Astrocyte (in vitro differentiated cells and primary cell): ENCODE data around the gene MAP3K20. TPM values are rescaled to one million over a fixed set of nuclear protein-coding genes. Genes with fewer than 3 reads are reported as not detected.
"Not testable (repeated sequence)": the region's sequence is repeated elsewhere in the genome, so short reads cannot be mapped to it uniquely, and the experiment has no call there.

Source experiments
- DNase-seq: peaks from one replicate; pipeline ENCODE4 v3.0.0-alpha.2; 2010; ENCODE audit warnings: low read depth
- FAIRE-seq: peaks from 2 replicates; lab custom pipeline; 2011; peaks lifted over from hg19 to GRCh38; lab: Jason Lieb, UNC
- H2AFZ ChIP-seq: 2 replicates; pipeline ENCODE4 v1.6.0; 2012; ENCODE audit warnings: low read depth, low read length, inconsistent platforms
- H3K27ac ChIP-seq: 2 replicates; pipeline ENCODE4 v1.5.1; 2011; ENCODE audit warnings: low read depth, low read length, inconsistent platforms
- H3K27me3 ChIP-seq: 2 replicates; pipeline ENCODE4 v1.6.0; 2011; ENCODE audit warnings: low read length, inconsistent platforms; ENCODE audit not compliant: insufficient read depth
- H3K36me3 ChIP-seq: 2 replicates; pipeline ENCODE4 v1.5.1; 2011; ENCODE audit warnings: low read length, inconsistent platforms; ENCODE audit not compliant: insufficient read depth
- H3K4me1 ChIP-seq: 2 replicates; pipeline ENCODE4 v1.5.1; 2011; ENCODE audit warnings: low read length, inconsistent platforms; ENCODE audit not compliant: insufficient read depth
- H3K4me2 ChIP-seq: 2 replicates; pipeline ENCODE4 v1.6.0; 2012; ENCODE audit warnings: low read length, inconsistent platforms
- H3K4me3 ChIP-seq: 2 replicates; pipeline ENCODE4 v1.5.1; 2011; ENCODE audit warnings: low read depth, mild to moderate bottlenecking, low read length, inconsistent platforms; ENCODE audit not compliant: insufficient read depth
- H3K79me2 ChIP-seq: 2 replicates; pipeline ENCODE4 v1.6.0; 2012; ENCODE audit warnings: mild to moderate bottlenecking, low read length, inconsistent platforms; ENCODE audit not compliant: insufficient read depth
- H3K9ac ChIP-seq: 2 replicates; pipeline ENCODE4 v1.6.0; 2012; ENCODE audit warnings: mild to moderate bottlenecking, low read length, inconsistent platforms
- H3K9me3 ChIP-seq: 2 replicates; pipeline ENCODE4 v1.5.1; 2012; ENCODE audit warnings: low read depth, mild to moderate bottlenecking, low read length, inconsistent platforms; ENCODE audit not compliant: insufficient read depth
- H4K20me1 ChIP-seq: 2 replicates; pipeline ENCODE4 v1.6.0; 2012; ENCODE audit warnings: low read length, inconsistent platforms; ENCODE audit not compliant: insufficient read depth
- H3K27ac Mint-ChIP-seq: one replicate; pipeline ENCODE4 v1.8.0; 2021; ENCODE audit warnings: mild to moderate bottlenecking, mixed read lengths; ENCODE audit not compliant: unreplicated experiment
- H3K27me3 Mint-ChIP-seq: one replicate; pipeline ENCODE4 v1.8.0; 2021; ENCODE audit warnings: low read depth, mixed read lengths; ENCODE audit not compliant: unreplicated experiment
- H3K36me3 Mint-ChIP-seq: one replicate; pipeline ENCODE4 v1.8.0; 2021; ENCODE audit warnings: low read depth, mixed read lengths; ENCODE audit not compliant: unreplicated experiment
- H3K4me1 Mint-ChIP-seq: one replicate; pipeline ENCODE4 v1.8.0; 2021; ENCODE audit warnings: low read depth, mixed read lengths; ENCODE audit not compliant: unreplicated experiment
- H3K4me3 Mint-ChIP-seq: one replicate; pipeline ENCODE4 v1.8.0; 2021; ENCODE audit warnings: mild to moderate bottlenecking, moderate library complexity, mixed read lengths; ENCODE audit not compliant: unreplicated experiment
- H3K9me3 Mint-ChIP-seq: one replicate; pipeline ENCODE4 v1.8.0; 2021; ENCODE audit warnings: mild to moderate bottlenecking, mixed read lengths; ENCODE audit not compliant: unreplicated experiment
- CTCF ChIP-seq: IDR thresholded peaks from 2 replicates; pipeline ENCODE4 v1.5.1; 2011; ENCODE audit warnings: low read depth, mild to moderate bottlenecking, inconsistent platforms, low read length, moderate library complexity; ENCODE audit not compliant: insufficient read depth
- EZH2 ChIP-seq: IDR thresholded peaks from 2 replicates; pipeline ENCODE4 v1.6.1; 2012; ENCODE audit warnings: mild to moderate bottlenecking, low read length, inconsistent platforms; ENCODE audit not compliant: insufficient read depth
- total RNA-seq: library from RNA; stranded (reverse); gene quantifications from 2 replicates; pipeline ENCODE4 v1.2.1, GENCODE V29; 2021

The MAP3K20 gene
- total RNA-seq, 1 donor from 2014 or later = 42.4 TPM

GRCh38 chr2:173161507-173161906 lies 85.9 kb downstream of the MAP3K20 start:
- Mint-ChIP-seq H3K9me3 (peaks cover 2% of the 10 kb centered on the region), H3K27me3 (no peaks in the 10 kb centered on the region), H3K27ac (no peak overlapping the region), H3K4me3 (no peak overlapping the region), H3K4me1 (peaks cover 19% of the 10 kb centered on the region), H3K36me3 (peaks cover 9% of the 10 kb centered on the region)
- Histone ChIP-seq H3K4me2 (no peak overlapping the region), H3K27ac (no peak overlapping the region), H3K9ac (no peak overlapping the region), H2AFZ (no peak overlapping the region), H3K4me1 (peaks cover 16% of the 10 kb centered on the region), H4K20me1 (no peaks in the 10 kb centered on the region), H3K36me3 (no peaks in the 10 kb centered on the region), H3K4me3 (no peak overlapping the region), H3K79me2 (peaks cover 28% of the 10 kb centered on the region), H3K27me3 (no peaks in the 10 kb centered on the region), H3K9me3 (no peaks in the 10 kb centered on the region)
- TF ChIP-seq EZH2 (no peak), CTCF (no peak)
- FAIRE-seq = no peak
- DNase-seq = no peak

GRCh38 chr2:173163357-173163756 lies 87.7 kb downstream of the MAP3K20 start:
- H3K4me1 Mint-ChIP-seq = peaks cover 19% of the 10 kb centered on the region
- not testable (repeated sequence) for H3K27ac Mint-ChIP-seq, H3K9me3 Mint-ChIP-seq

GRCh38 chr2:173164396-173164795 lies 88.8 kb downstream of the MAP3K20 start:
- Histone ChIP-seq H3K9me3 (no peaks in the 10 kb centered on the region), H4K20me1 (no peaks in the 10 kb centered on the region), H3K27me3 (no peaks in the 10 kb centered on the region), H3K27ac (no peak overlapping the region), H3K4me3 (no peak overlapping the region), H3K79me2 (peaks cover 17% of the 10 kb centered on the region), H3K4me2 (no peak overlapping the region), H2AFZ (no peak overlapping the region), H3K9ac (no peak overlapping the region), H3K4me1 (peaks cover 16% of the 10 kb centered on the region), H3K36me3 (no peaks in the 10 kb centered on the region)
- H3K4me3 Mint-ChIP-seq = no peak overlapping the region
- no peak for FAIRE-seq
- H3K27ac Mint-ChIP-seq = no peak overlapping the region
- peaks cover 2% of the 10 kb centered on the region for H3K9me3 Mint-ChIP-seq
- H3K4me1 Mint-ChIP-seq = peaks cover 19% of the 10 kb centered on the region
- TF ChIP-seq EZH2 (no peak), CTCF (no peak)
- H3K36me3 Mint-ChIP-seq = peaks cover 6% of the 10 kb centered on the region
- H3K27me3 Mint-ChIP-seq = no peaks in the 10 kb centered on the region
- no peak for DNase-seq

More at GRCh38 chr2:173163357-173163756, 87.7 kb downstream of the MAP3K20 start:
- H3K36me3 Mint-ChIP-seq, H3K27ac ChIP-seq, H3K9ac ChIP-seq, H3K4me3 ChIP-seq, H3K9me3 ChIP-seq, H4K20me1 ChIP-seq, H3K36me3 ChIP-seq, H3K27me3 ChIP-seq, DNase-seq, H2AFZ ChIP-seq, FAIRE-seq, H3K27me3 Mint-ChIP-seq, H3K4me3 Mint-ChIP-seq, H3K4me2 ChIP-seq: not testable (repeated sequence)
- Histone ChIP-seq H3K79me2 (peaks cover 19% of the 10 kb centered on the region), H3K4me1 (peaks cover 16% of the 10 kb centered on the region)
